ENCODE measurements around the gene EGR2. TPM values are rescaled to one million over a fixed set of nuclear protein-coding genes. Genes with fewer than 3 reads are reported as not detected.

The EGR2 gene
- total RNA-seq, 4 donors from 2014 or later, result 19.4 to 35.4 (median 27.7) TPM

DNA sequence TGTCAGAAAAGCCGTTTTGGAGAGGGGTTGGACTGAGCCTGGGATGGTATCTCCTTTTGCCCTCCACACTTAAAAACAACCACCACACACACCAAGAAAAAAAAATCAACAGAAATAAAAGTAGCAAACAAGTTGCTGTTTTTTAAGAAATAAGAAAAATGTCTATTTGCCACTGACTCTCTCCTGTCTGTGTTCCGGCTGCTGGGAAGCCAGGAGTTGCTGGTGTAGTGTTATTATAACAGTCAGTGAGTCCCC lies 163 bp downstream of the EGR2 start:
- Histone ChIP-seq H3K4me3 (peak overlapping the region; percentile 79 to 96 (median 86)), H3K27ac (peak overlapping the region; percentile 79 to 94 (median 88)), H3K9me3 (no peaks in the 10 kb centered on the region), H3K27me3 (peaks cover 0 to 28% of the 10 kb centered on the region in 2 donors), H3K36me3 (peaks cover 0 to 18% (median 0%) of the 10 kb centered on the region in 3 donors), H3K4me1 (peaks cover 0 to 54% (median 28%) of the 10 kb centered on the region in 4 donors)
- DNase-seq (ENCODE audit: low spot score in 2 of 2), result no peak
- TF ChIP-seq POLR2A (IDR thresholded peaks at IDR 0.05), result peak in 1 of 2 donors; percentile 63
- TF ChIP-seq EP300 (IDR thresholded peaks at IDR 0.05), result no peak
- 0 to 2% methylated on average over 2 of the region's 2 CpGs for WGBS, 2 donors

- Histone ChIP-seq H3K27me3 (peaks cover 0 to 28% of the 10 kb centered on the region in 2 donors), H3K4me3 (peak overlapping the region; percentile 79 to 96 (median 86)), H3K27ac (peak overlapping the region; percentile 1 to 94 (median 88)), H3K4me1 (peaks cover 0 to 54% (median 28%) of the 10 kb centered on the region in 4 donors), H3K36me3 (peaks cover 0 to 18% (median 0%) of the 10 kb centered on the region in 3 donors), H3K9me3 (no peaks in the 10 kb centered on the region)
- no peak for DNase-seq (ENCODE audit: low spot score in 2 of 2)
- TF ChIP-seq EP300 (IDR thresholded peaks at IDR 0.05), result no peak
- no peak for TF ChIP-seq CTCF (IDR thresholded peaks at IDR 0.05)
- no peak for TF ChIP-seq POLR2A (IDR thresholded peaks at IDR 0.05)
- 1 to 2% methylated on average over 50 to 51 of the region's 60 CpGs for WGBS, 2 donors
Observed at GRCh38 chr10:62815381-62816075, 638 bp downstream of the EGR2 start.

DNA sequence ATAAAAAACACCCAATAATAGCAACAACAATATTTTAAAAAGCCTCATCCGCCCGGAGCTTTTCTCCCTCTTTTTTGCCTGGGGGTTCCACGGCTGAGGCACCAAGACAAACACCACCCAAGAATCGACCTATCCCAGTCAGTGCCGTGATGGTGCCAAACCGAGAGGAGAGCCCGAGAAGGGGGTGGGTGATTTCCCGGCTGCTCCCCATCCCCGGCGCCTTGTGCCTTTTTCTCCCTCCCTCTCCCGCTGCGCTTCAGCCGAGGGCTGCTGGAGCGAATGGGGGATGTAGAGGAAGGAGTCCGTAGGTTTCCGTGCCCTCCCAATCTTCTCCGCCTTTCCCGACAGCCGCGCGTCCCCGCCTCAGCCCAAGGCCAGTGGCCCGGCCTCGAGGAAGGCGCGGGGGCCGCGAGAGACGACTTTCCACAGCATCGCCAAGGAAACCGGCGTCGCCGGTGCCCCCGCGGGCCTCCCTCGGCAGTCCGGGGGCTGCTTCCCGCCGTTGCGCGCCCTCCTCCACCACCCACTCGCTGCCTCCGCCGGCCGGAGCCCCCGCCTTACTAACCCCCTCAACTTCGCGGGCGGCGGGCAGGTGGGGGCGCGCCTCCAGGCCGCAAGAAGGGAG lies 1.3 kb downstream of the EGR2 start:
- Histone ChIP-seq H3K27ac (peak overlapping the region; percentile 1 to 94 (median 52)), H3K27me3 (peaks cover 0 to 26% of the 10 kb centered on the region in 2 donors)
- 2% methylated on average over 53 to 54 of the region's 54 CpGs for WGBS, 2 donors

GRCh38 chr10:62813981-62814380 lies 2.2 kb downstream of the EGR2 start:
- Histone ChIP-seq H3K36me3 (peaks cover 0 to 21% (median 0%) of the 10 kb centered on the region in 3 donors), H3K4me3 (peak overlapping the region in 2 of 4 donors; percentile 5 to 92), H3K27ac (peak overlapping the region in 1 of 4 donors; percentile 94), H3K4me1 (peaks cover 0 to 46% (median 26%) of the 10 kb centered on the region in 4 donors), H3K9me3 (no peaks in the 10 kb centered on the region), H3K27me3 (peaks cover 0 to 18% of the 10 kb centered on the region in 2 donors)
- 75 to 85% methylated on average over 5 of the region's 5 CpGs for WGBS, 2 donors
- TF ChIP-seq POLR2A (IDR thresholded peaks at IDR 0.05), result no peak
- TF ChIP-seq EP300 (IDR thresholded peaks at IDR 0.05), result no peak
- TF ChIP-seq CTCF (IDR thresholded peaks at IDR 0.05), result no peak
- no peak for DNase-seq (ENCODE audit: low spot score in 2 of 2)

More for the DNA sequence above, 1.3 kb downstream of the EGR2 start:
- peaks cover 0 to 18% (median 0%) of the 10 kb centered on the region in 3 donors for H3K36me3 ChIP-seq
- DNase-seq (ENCODE audit: low spot score in 2 of 2), result no peak
- H3K4me3 ChIP-seq, result peak overlapping the region; percentile 79 to 96 (median 86)
- peaks cover 0 to 54% (median 28%) of the 10 kb centered on the region in 4 donors for H3K4me1 ChIP-seq
- no peaks in the 10 kb centered on the region for H3K9me3 ChIP-seq
- TF ChIP-seq EP300 (IDR thresholded peaks at IDR 0.05) (no peak), CTCF (IDR thresholded peaks at IDR 0.05) (no peak), POLR2A (IDR thresholded peaks at IDR 0.05) (no peak)

DNA sequence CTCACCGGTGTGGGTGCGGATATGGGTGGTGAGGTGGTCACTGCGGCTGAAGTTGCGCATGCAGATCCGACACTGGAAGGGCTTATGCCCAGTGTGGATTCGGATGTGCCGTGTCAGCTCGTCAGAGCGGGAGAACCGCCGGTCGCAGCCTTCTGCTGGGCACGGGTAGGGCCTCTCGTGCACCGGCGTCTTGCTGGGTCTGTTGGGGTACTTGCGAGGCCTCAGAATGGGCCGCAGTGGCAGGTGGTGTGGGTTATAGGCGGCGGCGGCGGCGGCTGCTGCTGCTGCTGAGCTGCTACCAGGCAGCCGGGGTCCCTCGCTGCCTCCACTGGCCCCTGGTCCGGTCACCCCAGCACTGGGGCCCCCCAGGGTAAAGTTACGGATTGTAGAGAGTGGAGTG lies 2.7 kb downstream of the EGR2 start:
- no peak for TF ChIP-seq CTCF (IDR thresholded peaks at IDR 0.05)
- TF ChIP-seq POLR2A (IDR thresholded peaks at IDR 0.05), result no peak
- no peak for TF ChIP-seq EP300 (IDR thresholded peaks at IDR 0.05)

More for the DNA sequence above, 2.7 kb downstream of the EGR2 start:
- Histone ChIP-seq H3K27me3 (peaks cover 0 to 16% of the 10 kb centered on the region in 2 donors), H3K9me3 (no peaks in the 10 kb centered on the region), H3K4me3 (peak overlapping the region in 3 of 4 donors; percentile 5 to 92 (median 13)), H3K36me3 (peaks cover 0 to 24% (median 0%) of the 10 kb centered on the region in 3 donors), H3K27ac (peak overlapping the region in 1 of 4 donors; percentile 94), H3K4me1 (peaks cover 0 to 44% (median 21%) of the 10 kb centered on the region in 4 donors)
- no peak for DNase-seq (ENCODE audit: low spot score in 2 of 2)
- 90 to 91% methylated on average over 19 to 27 of the region's 27 CpGs for WGBS, 2 donors
